ENCODE measurements around the gene AIF1L.
"Not testable (repeated sequence)": the region's sequence is repeated elsewhere in the genome, so short reads cannot be mapped to it uniquely, and the experiment has no call there.

The AIF1L gene

GRCh38 chr9:131097948-131098278 is 1.6 kb downstream of the AIF1L start:
- FAIRE-seq (no peak), DNase-seq (ENCODE audit: insufficient read length, low spot score) (no peak)

- FAIRE-seq (no peak), DNase-seq (ENCODE audit: insufficient read length, low spot score) (no peak)
Observed at GRCh38 chr9:131098391-131099101, 2.2 kb downstream of the AIF1L start.

- FAIRE-seq (no peak), DNase-seq (ENCODE audit: insufficient read length, low spot score) (no peak)
Observed at GRCh38 chr9:131099102-131099606, 2.8 kb downstream of the AIF1L start.

DNA sequence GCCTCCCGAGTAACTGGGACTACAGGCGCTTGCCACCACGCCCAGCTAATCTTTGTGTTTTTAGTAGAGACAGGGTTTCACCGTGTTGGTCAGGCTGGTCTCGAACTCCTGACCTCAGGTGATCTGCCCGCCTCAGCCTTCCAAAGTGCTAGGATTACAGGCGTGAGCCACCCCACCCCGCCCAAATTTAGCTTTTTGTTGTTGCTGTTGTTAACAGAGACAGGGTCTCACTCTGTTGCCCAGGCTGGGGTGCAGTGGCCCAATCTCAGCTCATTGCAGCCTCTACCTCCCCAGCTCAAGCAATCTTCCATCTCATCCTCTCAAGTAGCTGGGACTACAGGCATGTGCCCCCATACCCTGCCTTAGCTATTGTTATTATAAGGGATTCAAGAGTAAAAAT is 3.5 kb downstream of the AIF1L start:
- FAIRE-seq; DNase-seq (ENCODE audit: insufficient read length, low spot score): not testable (repeated sequence)

DNA sequence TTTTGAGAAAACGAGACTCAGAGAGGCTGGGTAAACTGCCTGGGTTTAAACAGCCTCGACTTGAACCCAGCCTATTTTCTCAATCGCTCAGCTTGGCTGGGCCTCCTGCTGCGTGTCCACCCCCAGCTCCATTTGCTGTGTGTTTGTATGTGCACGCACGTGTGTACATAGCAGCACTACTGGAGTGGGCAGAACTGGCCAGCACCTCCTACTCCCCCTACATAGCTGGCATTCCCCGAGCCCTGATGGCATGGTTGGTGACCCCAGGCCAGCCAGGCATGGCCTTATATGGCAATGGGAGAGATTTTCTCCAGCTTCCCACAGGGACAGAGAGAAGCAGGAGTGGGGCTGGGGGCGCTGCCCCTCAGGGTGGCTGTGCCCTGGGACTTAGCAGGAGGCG is 4.1 kb downstream of the AIF1L start:
- FAIRE-seq = no peak
- no peak for DNase-seq (ENCODE audit: insufficient read length, low spot score)

GRCh38 chr9:131101207-131101964 is 5.1 kb downstream of the AIF1L start:
- no peak for DNase-seq (ENCODE audit: insufficient read length, low spot score)
- no peak for FAIRE-seq

DNA sequence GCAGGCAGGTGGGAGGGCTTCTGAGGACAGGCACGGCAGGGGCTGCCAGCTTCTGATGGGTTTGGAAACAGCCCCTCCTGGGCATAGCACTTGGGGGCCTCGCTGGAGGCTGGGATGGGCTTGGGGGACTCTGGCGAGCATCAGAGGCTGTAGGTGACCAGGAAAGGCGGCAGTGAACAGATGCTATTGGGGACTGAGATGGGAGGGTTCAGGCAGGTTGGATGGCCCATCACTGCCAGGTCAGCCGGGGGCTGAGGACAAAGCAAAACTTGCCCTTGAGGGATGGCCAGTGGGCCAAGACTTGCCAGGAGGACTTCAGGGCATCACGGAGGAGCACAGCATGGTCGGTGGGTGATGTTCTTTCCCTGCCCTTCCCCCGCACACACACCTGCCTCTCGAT is 6.7 kb downstream of the AIF1L start:
- FAIRE-seq = no peak

DNA sequence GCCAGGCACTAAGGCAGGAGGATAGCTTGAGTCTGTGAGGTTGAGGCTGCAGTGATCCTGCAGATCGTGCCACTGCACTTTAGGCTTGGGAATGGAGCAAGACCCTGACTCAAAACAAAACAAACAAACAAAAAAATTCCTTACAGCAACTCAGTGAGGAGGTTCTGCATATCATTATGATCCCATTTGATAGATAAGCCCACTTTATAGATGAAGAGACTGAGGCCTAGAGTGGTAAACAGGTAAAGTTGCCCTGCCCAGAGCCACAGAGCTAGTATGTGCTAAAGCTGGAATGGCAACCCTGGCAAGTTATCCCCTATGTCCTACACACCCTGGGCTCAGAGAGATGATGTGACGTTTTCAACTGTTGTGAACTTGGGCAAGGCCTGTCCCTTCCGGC is 7.2 kb downstream of the AIF1L start:
- FAIRE-seq = no peak
- DNase-seq (ENCODE audit: insufficient read length, low spot score) = no peak

More for the DNA sequence above, 6.7 kb downstream of the AIF1L start:
- no peak for DNase-seq (ENCODE audit: insufficient read length, low spot score)

DNA sequence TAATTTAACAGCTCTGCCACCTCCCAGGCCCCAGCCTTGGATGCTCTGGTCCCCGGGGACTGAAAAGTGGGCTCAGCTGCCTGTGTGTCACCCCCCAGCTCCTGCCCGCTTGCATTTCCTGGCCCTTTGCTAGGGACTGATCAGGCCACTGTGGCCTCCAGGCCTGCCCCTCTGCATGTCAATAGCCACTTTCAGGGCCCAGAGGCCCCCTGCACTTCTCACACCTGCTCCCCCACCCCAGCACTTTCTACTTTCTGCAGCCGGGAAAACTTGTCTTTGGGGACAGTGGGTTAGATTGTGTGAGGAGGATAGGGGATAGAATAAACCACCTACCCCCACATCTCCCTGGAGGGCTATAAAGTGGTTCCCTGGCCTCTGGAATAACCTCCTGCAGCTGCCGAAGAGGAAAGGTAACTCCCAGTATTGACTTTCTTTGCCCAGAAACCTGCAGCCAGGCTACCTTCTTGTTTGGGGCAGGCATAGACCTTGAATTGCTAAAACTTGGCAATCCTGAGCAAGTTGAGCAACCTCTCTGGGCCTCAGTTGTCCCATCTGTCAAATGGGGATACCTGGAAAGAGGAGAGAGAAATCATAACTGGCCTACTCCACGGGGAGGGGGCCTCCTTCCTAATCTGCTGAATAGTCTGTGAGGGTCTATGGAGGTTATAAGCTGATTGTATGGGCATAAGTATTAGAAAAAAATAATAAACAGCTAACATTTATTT is 7.8 kb downstream of the AIF1L start:
- FAIRE-seq (no peak), DNase-seq (ENCODE audit: insufficient read length, low spot score) (no peak)

GRCh38 chr9:131105952-131106351 is 9.6 kb downstream of the AIF1L start:
- DNase-seq (ENCODE audit: insufficient read length, low spot score) = no peak
- no peak for FAIRE-seq

- FAIRE-seq = no peak
- no peak for DNase-seq (ENCODE audit: insufficient read length, low spot score)
Observed at GRCh38 chr9:131107760-131108159, 11.4 kb downstream of the AIF1L start.

DNA sequence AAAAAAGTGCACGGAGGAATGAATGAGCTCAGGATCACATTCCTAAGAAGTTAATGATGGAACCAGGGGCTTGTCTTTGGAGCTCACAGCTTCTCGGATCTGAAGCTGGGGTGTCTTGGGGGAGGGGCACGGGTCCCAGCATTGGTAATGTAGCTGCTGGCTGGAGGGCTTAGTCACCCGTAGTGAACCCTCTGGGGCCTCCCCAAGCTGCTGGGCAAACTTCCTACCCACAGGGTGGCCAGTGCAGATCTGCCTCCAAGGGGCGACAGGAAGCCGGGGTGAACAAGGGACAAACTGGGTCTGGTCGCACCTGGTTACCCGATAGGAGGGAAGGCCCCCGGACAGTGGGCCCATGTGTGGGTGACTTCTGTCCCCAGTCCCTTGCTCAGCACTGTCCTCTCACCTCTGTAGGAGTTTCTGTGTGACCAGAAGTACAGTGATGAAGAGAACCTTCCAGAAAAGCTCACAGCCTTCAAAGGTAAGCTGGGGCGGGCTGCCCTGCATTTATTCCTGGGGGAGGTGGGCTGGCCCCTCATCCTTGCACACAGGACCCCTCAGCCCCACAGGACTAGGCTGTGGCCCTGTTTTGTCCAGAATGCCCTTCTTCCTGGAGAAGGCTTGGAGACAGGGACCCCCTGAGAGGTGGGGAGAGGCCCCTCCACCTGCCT is 15.0 kb downstream of the AIF1L start:
- no peak for DNase-seq (ENCODE audit: insufficient read length, low spot score)
- FAIRE-seq = no peak

GRCh38 chr9:131111854-131112311 is 15.6 kb downstream of the AIF1L start:
- no peak for FAIRE-seq

GRCh38 chr9:131112374-131113154 is 16.2 kb downstream of the AIF1L start:
- FAIRE-seq (no peak), DNase-seq (ENCODE audit: insufficient read length, low spot score) (no peak)

More at GRCh38 chr9:131111854-131112311, 15.6 kb downstream of the AIF1L start:
- no peak for DNase-seq (ENCODE audit: insufficient read length, low spot score)

- no peak for FAIRE-seq
- no peak for DNase-seq (ENCODE audit: insufficient read length, low spot score)
Observed at GRCh38 chr9:131113655-131114054, 17.3 kb downstream of the AIF1L start.

- FAIRE-seq = no peak
Observed at GRCh38 chr9:131114084-131114535, 17.8 kb downstream of the AIF1L start.

GRCh38 chr9:131115360-131115742 is 19.0 kb downstream of the AIF1L start:
- DNase-seq (ENCODE audit: insufficient read length, low spot score); FAIRE-seq: not testable (repeated sequence)

More at GRCh38 chr9:131114084-131114535, 17.8 kb downstream of the AIF1L start:
- DNase-seq (ENCODE audit: insufficient read length, low spot score) = no peak

DNA sequence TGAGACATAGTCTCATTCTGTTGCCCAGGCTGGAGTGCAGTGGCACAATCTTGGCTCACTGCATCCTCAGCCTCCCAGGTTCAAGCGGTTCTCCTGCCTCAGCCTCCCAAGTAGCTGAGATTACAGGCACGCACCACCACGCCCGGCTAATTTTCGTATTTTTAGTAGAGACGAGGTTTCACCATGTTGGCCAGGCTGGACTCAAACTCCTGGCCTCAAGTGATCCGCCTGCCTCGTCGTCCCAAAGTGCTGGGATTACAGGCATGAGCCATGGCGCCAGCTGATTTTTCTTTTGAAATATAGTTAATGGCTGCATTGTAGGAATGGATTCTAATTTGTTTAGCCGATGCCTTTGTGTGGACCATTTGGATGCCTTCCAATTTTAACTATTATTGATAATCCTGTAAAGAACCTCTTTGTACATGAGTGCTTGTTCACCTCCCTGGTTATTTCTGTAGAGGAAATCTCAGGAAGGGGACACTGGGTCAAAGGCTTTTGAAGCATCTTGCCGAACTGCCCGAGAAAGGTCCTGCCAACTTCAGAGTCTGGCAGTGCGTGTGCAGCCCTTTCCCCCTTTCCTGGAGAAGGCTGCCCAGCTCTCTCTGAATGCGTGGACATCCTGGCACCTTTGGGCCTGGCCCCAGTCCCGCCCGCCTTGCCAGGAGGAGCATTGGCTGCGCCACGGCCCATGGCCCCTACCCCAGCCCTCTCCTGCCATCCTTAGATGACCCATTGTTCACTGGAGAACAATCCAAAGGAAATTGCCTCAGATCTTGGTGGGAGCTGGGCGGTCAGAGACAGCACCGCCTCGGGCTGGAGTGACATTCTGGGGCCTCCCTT is 20.2 kb downstream of the AIF1L start:
- no peak for FAIRE-seq
- DNase-seq (ENCODE audit: insufficient read length, low spot score) = no peak

All from GM19239 (cell line).